Epithelial cell of esophagus (primary cell): ENCODE results near the gene CRYBA4.

Source experiments
- DNase-seq: peaks from one replicate; pipeline ENCODE4 v3.0.0; 2010; ENCODE audit warnings: low read depth
- H3K4me3 ChIP-seq: 2 replicates; pipeline ENCODE4 v1.5.1; 2011; ENCODE audit warnings: mild to moderate bottlenecking, low read length, control low read depth
- CTCF ChIP-seq: IDR thresholded peaks from 2 replicates; pipeline ENCODE4 v1.5.1; 2011; ENCODE audit warnings: low read depth, mild to moderate bottlenecking, low read length, control low read depth, inconsistent platforms; ENCODE audit not compliant: insufficient read depth; ENCODE audit errors: missing control alignments

CRYBA4 gene

DNA sequence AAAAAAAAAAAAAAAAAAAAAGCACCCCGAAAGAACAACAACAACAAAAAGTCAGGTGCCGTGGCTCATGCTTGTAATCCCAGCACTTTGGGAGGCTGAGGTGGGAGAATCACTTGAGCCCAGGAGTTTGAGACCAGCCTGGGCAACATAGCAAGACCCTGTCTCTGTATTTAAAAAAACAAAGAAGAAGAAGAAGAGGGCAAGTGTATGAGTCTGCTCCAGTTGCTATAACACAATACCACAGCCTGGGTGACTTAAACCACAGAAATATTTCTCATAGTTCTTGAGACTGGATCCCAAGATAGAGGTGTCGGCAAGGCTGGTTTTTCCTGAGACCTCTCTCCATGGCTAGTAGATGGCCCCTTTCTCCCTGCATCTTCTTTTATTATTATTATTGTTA lies 12.4 kb downstream of the CRYBA4 start:
- DNase-seq: no peak
- TF ChIP-seq CTCF: no peak
- H3K4me3 ChIP-seq: no peak overlapping the region

GRCh38 chr22:26635117-26635516 lies 13.4 kb downstream of the CRYBA4 start:
- no peak for TF ChIP-seq CTCF
- DNase-seq: no peak
- no peak overlapping the region for H3K4me3 ChIP-seq

- TF ChIP-seq CTCF: no peak
- DNase-seq: no peak
- H3K4me3 ChIP-seq: no peak overlapping the region
These were observed 14.5 kb downstream of the CRYBA4 start for GRCh38 chr22:26636296-26636695.

- no peak overlapping the region for H3K4me3 ChIP-seq
- no peak for TF ChIP-seq CTCF
- no peak for DNase-seq
These were observed 21.0 kb downstream of the CRYBA4 start for GRCh38 chr22:26642465-26643417.

DNA sequence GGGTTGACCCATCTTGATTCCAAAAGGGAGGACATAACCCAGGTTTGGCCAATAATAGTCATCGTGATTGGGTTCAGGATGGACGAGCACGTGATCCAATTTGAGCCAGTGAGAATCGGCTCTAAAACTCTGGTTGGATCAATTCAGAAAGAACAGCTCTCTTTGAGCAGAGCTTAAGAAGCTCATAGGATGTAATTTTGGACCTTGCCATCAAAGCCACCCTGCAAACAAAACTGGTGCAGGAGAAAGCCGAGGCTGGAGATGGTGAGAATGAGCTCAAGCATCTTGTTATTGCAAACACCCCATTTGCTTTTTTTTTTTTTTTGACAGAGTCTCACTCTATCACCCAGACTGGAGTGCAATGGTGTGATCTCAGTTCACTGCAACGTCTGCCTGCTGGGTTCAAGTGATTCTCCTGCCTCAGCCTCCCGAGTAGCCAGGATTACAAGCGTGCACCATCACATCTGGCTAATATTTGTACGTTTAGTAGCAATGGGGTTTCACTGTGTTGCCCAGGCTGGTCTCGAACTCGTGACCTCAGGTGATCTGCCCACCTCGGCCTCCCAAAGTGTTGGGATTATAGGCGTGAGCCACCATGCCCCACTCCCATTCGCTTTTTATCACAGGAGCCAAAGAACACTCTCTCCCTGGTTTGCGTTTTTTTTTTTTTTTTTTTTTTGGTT lies 21.8 kb downstream of the CRYBA4 start:
- no peak overlapping the region for H3K4me3 ChIP-seq
- no peak for DNase-seq
- no peak for TF ChIP-seq CTCF

DNA sequence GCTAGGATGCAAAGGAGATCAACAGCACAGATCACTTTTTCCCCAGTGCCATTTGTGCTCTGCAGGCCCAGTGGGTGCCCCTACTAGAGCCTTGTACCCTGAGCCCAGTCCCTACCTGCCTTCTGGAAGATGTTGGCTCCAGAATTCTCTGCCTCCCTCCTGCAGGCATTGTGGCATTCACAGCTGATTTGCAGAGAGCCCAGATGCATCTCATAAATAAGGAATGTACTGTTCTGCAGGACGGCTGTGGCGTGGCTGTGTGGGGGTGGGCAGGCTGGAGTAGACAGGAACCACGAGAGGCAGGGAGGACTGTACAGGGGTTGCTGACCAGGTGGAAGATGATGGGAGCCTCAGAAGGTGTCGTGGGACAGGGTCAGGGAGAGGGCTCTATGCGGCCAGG lies 24.4 kb downstream of the CRYBA4 start:
- DNase-seq: no peak
- H3K4me3 ChIP-seq: no peak overlapping the region
- TF ChIP-seq CTCF: no peak

GRCh38 chr22:26648011-26648497 lies 26.3 kb downstream of the CRYBA4 start:
- H3K4me3 ChIP-seq: no peak overlapping the region
- no peak for TF ChIP-seq CTCF
- DNase-seq: no peak
